ENCODE measurements around the gene RNU7-1. TPM values are rescaled to one million over a fixed set of nuclear protein-coding genes. Genes with fewer than 3 reads are reported as not detected.
A peak's percentile ranks its signal among the peaks of the same experiment; 100 is the strongest.
"Not testable (repeated sequence)": the region's sequence is repeated elsewhere in the genome, so short reads cannot be mapped to it uniquely, and the experiment has no call there.

RNU7-1 gene
- total RNA-seq, result not detected in 2 replicates

DNA sequence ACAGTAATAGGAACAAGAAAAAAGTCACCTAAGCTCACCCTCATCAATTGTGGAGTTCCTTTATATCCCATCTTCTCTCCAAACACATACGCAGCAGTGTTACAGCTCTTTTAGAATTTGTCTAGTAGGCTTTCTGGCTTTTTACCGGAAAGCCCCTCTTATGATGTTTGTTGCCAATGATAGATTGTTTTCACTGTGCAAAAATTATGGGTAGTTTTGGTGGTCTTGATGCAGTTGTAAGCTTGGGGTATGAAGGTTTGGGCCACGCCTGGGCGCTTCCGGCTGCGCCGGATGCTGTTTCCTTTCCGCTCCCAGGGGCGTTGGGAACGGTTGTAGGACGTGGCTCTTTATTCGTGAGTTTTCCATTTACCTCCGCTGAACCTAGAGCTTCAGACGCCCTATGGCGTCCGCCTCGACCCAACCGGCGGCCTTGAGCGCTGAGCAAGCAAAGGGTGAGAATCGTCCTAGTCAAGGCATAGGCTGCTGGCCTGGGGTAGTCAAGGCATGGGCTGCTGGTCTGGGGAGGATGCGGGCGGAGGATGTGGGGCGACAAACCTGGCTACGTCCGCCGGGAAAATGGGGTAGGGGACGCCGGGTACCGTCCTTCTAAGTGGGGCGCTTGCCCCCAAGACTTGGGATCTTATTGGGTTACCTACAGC lies at the start of gene RNU7-1, which contains the start of gene C12orf57:
RNU7-1 (plus strand) TSS at position 95 of the 659 bp plus-strand sequence.
C12orf57 (plus strand) TSS at position 301 of the 659 bp plus-strand sequence; CDS start at position 401, 100 bp downstream.
- H3K27me3 Mint-ChIP-seq, result no peaks in the 10 kb centered on the region
- no peaks in the 10 kb centered on the region for H3K9me3 Mint-ChIP-seq
- H3K4me3 Mint-ChIP-seq, result peak within 1 kb of the TSS; percentile 93
- peaks cover 44% of the 10 kb centered on the region for H3K36me3 Mint-ChIP-seq (ENCODE audit: low read depth)
- H3K27ac Mint-ChIP-seq, result peak within 1 kb of the TSS; percentile 98
- peaks cover 58% of the 10 kb centered on the region for H3K4me1 Mint-ChIP-seq
- DNase-seq, result peak; percentile 93
- intact Hi-C loops (cut with micrococcal nuclease), result loop anchor here (1.0 to 2.0 kb wide), 9 partner anchors 9 to 165 kb away; partner anchors contain the start of genes C1R, C1RL, EMG1 and ENO2

DNA sequence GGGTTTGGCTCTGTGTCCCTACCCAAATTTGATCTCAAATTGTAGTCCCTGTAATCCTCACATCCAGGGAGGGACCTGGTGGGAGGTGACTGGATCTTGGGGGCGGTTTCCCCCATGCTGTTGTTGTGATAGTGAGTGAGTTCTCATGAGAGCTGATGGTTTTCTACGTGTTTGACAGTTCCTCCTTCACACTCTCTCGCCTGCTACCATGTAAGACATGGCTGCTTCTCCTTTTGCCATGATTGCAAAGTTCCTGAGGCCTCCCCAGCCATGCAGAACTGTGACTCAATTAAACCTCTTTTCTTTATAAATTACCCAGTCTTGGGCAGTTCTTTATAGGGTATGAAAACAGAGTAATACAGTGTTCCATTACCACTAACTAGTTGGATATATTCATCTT lies 49.3 kb upstream of the RNU7-1 start:
- intact Hi-C loops (cut with micrococcal nuclease), result no loop called here
- H3K9me3 Mint-ChIP-seq, result no peaks in the 10 kb centered on the region
- DNase-seq, result no peak
- H3K36me3 Mint-ChIP-seq (ENCODE audit: low read depth), result peaks cover 5% of the 10 kb centered on the region
- H3K27ac Mint-ChIP-seq, result no peak overlapping the region
- H3K4me1 Mint-ChIP-seq, result peaks cover 18% of the 10 kb centered on the region
- no peak overlapping the region for H3K4me3 Mint-ChIP-seq
- H3K27me3 Mint-ChIP-seq, result no peaks in the 10 kb centered on the region

DNA sequence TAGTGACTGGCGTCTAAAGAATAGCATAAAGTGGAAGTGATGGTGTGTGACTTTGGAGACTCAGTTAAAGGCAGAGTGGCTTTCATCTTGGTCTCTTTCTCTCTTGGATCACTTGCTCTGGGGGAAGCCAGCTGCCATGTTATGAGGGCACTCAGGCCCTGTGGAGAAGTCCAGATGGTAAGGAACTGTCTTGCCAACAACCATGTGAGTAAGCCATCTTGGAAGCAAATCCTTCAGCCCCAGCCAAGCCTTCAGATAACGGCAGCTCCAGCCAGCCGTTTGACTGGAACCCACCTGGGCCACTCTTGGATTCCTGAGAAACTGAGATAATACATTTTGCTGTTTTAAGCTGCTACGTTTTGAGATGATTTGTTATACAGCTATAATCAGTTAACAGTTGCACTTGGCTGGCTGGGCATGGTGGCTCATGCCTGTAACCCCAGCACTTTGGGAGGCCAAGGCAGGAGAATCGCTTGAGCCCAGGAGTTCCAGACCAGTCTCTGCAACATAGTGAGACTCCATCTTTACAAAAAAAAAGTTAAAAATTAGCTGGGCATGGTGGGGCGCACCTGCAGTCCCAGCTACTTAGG lies 46.7 kb upstream of the RNU7-1 start:
- H3K36me3 Mint-ChIP-seq (ENCODE audit: low read depth), result no peaks in the 10 kb centered on the region
- H3K4me1 Mint-ChIP-seq, result peaks cover 14% of the 10 kb centered on the region
- H3K9me3 Mint-ChIP-seq, result no peaks in the 10 kb centered on the region
- no peaks in the 10 kb centered on the region for H3K27me3 Mint-ChIP-seq
- no peak overlapping the region for H3K27ac Mint-ChIP-seq
- intact Hi-C loops (cut with micrococcal nuclease), result no loop called here
- no peak overlapping the region for H3K4me3 Mint-ChIP-seq
- DNase-seq, result no peak

DNA sequence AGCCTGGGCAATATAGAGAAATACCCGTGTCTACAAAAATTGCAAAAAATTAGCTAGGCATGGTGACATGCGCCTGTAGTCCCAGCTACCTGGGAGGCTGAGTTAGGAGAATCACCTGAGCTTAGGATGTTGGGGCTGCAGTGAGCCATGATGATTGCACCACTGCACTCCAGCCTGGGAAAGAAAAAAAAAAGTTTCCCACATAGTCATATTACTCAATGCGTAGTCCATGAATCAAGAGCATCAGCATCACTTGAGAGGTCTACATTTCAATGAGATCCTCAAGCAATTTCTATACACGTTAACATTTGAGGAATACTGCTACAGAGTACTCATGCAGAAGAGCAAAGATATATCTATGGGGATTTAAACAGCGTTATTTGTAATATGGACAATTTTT lies 44.2 kb upstream of the RNU7-1 start:
- Mint-ChIP-seq H3K9me3 (no peaks in the 10 kb centered on the region), H3K4me3 (no peak overlapping the region), H3K27me3 (no peaks in the 10 kb centered on the region), H3K36me3 (ENCODE audit: low read depth) (no peaks in the 10 kb centered on the region), H3K4me1 (peaks cover 8% of the 10 kb centered on the region), H3K27ac (no peak overlapping the region)
- intact Hi-C loops (cut with micrococcal nuclease), result no loop called here
- no peak for DNase-seq

DNA sequence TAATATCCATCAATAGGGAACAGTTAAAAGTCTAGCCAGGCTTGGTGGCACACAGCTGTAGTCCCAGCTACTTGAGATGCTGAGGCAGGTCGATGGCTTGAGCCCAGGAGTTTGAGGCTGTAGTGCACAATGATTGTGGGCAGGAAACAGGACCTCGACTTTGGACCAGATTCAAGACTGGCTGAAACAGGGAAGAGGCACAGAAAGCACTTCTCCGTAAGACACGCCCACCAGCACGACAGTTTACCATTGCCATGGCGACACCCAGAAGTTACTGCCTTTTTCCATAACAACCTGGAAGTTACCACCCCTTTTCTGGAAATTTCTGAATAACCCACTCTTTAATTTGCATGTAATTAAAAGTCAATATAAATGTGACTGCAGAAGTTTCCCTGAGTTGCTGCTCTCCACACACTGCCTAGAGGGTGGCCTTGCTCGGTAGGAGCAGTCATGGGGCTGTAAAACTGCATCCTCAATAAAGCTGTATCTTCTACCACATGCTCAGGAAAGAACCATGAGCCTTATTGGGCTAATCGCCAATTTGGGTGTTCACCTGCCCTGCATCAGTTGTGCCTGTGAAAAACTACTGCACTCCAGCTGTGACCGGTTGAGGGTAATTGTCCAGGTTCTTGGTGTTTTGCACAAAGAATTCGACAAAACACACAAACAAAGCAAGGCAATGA lies 43.6 kb upstream of the RNU7-1 start:
- no peaks in the 10 kb centered on the region for H3K36me3 Mint-ChIP-seq (ENCODE audit: low read depth)
- peak; percentile 71 for DNase-seq
- intact Hi-C loops (cut with micrococcal nuclease), result no loop called here
- H3K27ac Mint-ChIP-seq, result no peak overlapping the region
- no peaks in the 10 kb centered on the region for H3K27me3 Mint-ChIP-seq
- no peak overlapping the region for H3K4me3 Mint-ChIP-seq
- peaks cover 8% of the 10 kb centered on the region for H3K4me1 Mint-ChIP-seq
- H3K9me3 Mint-ChIP-seq, result no peaks in the 10 kb centered on the region

DNA sequence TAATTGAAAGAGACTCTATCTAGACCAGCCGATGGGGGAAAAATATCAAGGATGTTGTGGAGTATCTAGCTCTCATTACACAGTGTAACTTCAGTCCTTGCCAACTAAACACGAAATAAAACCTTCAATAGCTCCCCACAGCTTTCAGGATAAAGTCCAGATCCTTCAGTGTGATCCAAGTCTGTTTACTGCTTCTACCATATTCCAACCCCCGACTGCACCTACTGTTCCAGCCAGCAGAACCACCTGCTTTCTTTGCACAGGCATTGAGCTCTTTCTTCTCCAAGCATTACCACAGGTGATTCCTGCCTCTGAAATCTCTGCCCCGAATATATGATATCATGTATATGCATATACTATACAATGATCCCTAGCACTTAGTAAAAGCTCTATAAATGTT lies 41.2 kb upstream of the RNU7-1 start:
- intact Hi-C loops (cut with micrococcal nuclease), result no loop called here
- DNase-seq, result no peak
- H3K27ac Mint-ChIP-seq, result no peak overlapping the region

DNA sequence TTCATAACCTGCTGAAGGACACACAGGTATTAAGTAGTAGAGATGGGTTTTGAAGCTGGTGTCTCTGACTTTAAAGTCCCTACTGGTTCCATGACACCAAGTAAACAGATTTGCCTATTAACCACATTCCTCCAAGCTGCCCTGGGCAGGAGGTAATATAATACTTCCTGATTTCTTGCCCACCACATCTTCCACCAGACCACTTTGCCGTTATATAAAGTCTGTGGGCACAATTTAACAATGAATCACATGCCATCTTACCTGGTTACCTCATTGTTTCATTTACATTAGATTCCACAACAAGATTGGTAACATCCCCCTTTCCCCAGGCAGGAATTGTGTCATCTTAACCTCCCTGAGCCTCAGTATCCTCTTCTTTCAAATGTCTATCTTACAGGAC lies 39.9 kb upstream of the RNU7-1 start:
- intact Hi-C loops (cut with micrococcal nuclease), result loop anchor here (1.0 kb wide), 3 partner anchors 12 to 30 kb away; partner anchors contain the start of gene SPSB2
- Mint-ChIP-seq H3K27ac (no peak overlapping the region), H3K9me3 (no peaks in the 10 kb centered on the region), H3K4me3 (no peak overlapping the region), H3K27me3 (peaks cover 2% of the 10 kb centered on the region), H3K4me1 (peaks cover 8% of the 10 kb centered on the region), H3K36me3 (ENCODE audit: low read depth) (no peaks in the 10 kb centered on the region)
- no peak for DNase-seq

More for the DNA sequence above, 41.2 kb upstream of the RNU7-1 start:
- H3K36me3 Mint-ChIP-seq (ENCODE audit: low read depth), result no peaks in the 10 kb centered on the region
- H3K4me3 Mint-ChIP-seq, result no peak overlapping the region
- H3K4me1 Mint-ChIP-seq, result peaks cover 8% of the 10 kb centered on the region
- H3K9me3 Mint-ChIP-seq, result no peaks in the 10 kb centered on the region
- no peaks in the 10 kb centered on the region for H3K27me3 Mint-ChIP-seq

DNA sequence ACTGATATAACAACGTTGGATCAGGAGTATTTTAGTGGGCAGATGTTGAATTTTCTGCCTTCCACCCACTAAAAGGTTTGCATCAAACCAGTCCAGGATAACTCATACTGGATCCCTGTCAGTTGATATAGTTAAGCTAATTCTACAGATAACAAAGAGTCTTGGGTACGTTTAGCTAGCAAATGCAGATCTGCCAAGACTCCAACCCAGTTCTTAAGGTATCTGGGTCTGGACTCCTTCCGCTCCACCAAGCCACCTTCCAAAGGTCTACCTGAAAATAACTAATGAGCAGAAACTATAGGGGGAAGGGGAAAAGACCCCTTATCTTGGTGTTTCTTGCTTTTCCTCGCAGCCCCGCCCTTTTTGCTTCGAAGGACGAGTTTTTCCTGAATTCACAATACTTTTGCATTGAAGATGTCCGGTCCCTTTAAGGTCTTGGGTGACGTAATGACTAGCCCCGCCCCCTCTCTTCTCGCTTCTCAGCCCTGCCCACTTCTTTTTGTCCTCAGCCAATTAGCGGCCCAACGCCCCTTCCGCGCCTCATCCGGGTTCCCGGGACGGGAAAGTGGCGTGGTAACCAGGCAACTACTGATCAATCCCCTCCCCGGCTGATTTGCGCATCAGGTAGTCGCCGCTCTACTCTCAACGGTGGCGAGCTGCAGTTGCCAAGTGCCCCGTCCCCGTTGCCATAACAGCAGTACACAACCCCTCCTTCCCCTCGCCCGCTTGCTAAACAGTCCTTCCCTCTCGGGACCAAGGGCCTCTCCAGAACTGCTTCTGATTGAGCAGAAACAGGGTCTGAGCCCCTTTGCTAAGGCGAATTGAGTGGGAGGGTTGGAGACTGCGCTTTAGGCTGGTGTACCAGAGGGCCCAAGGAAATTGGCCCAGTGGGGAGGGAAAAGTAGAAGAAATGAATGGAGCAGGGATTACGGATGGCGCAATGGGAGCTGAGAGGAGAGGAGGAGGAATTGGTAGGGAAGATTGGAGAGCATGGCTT lies 39.0 kb upstream of the RNU7-1 start, which contains the start of gene LRRC23:
LRRC23 (plus strand) TSS at position 543 of the 997 bp plus-strand sequence. CDS start 812 bp downstream, outside the sequence.
- Mint-ChIP-seq H3K9me3 (no peaks in the 10 kb centered on the region), H3K27ac (peak within 1 kb of the TSS; percentile 17), H3K4me3 (no peak within 1 kb of the TSS), H3K4me1 (peaks cover 6% of the 10 kb centered on the region), H3K36me3 (ENCODE audit: low read depth) (no peaks in the 10 kb centered on the region), H3K27me3 (peaks cover 2% of the 10 kb centered on the region)
- intact Hi-C loops (cut with micrococcal nuclease), result loop anchor here (1.0 kb wide), 3 partner anchors 13 to 31 kb away; partner anchors contain the start of gene SPSB2
- DNase-seq, result peak; percentile 100

DNA sequence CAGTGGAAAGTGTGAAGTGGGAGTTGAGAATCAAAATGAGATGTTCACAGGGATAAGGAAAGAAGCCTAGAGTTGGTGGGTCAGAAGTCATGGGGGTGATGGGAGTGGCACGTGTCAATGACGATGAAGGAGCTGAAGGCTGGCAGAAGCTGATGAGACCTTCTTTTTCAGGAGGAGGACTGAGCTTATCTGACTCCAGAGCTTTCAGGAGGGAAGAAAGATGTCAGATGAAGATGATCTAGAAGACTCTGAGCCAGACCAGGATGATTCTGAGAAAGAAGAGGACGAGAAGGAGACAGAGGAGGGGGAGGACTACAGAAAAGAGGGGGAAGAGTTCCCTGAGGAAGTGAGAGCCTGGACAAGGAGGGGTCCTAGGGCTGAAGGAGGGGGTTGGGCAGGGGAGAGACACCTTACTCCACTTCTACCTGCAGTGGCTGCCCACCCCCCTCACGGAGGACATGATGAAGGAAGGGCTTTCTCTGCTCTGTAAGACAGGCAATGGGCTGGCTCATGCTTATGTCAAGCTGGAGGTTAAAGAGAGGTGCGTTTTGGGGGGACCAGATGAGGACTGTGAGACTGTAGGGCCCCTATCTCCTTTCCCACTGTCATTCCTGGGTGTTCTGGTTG lies 38.1 kb upstream of the RNU7-1 start:
- H3K27me3 Mint-ChIP-seq, result peaks cover 2% of the 10 kb centered on the region

DNA sequence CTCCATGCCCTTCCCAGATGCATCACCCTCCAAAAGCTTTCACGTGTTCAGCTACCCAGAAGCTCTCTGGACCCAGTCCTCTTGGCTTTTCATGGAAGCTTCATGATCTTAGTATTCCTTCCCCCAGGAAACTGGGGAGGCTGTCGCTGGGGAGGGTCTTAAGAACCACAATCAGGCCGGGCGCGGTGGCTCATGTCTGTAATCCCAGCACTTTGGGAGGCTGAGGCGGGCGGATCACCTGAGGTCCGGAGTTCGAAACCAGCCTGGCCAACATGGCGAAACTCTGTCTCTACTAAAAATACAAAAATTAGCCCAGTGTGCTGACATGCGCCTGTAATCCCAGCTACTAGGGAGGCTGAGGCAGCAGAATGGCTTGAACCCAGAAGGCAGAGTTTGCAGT lies 35.5 kb upstream of the RNU7-1 start:
- H3K4me1 Mint-ChIP-seq; intact Hi-C loops (cut with micrococcal nuclease); H3K36me3 Mint-ChIP-seq (ENCODE audit: low read depth); DNase-seq; H3K27ac Mint-ChIP-seq; H3K27me3 Mint-ChIP-seq; H3K4me3 Mint-ChIP-seq; H3K9me3 Mint-ChIP-seq: not testable (repeated sequence)

More for the DNA sequence above, 38.1 kb upstream of the RNU7-1 start:
- no peak overlapping the region for H3K27ac Mint-ChIP-seq
- no peak for DNase-seq
- H3K9me3 Mint-ChIP-seq, result no peaks in the 10 kb centered on the region
- H3K4me3 Mint-ChIP-seq, result no peak overlapping the region
- H3K36me3 Mint-ChIP-seq (ENCODE audit: low read depth), result no peaks in the 10 kb centered on the region
- intact Hi-C loops (cut with micrococcal nuclease), result no loop called here
- H3K4me1 Mint-ChIP-seq, result no peaks in the 10 kb centered on the region

DNA sequence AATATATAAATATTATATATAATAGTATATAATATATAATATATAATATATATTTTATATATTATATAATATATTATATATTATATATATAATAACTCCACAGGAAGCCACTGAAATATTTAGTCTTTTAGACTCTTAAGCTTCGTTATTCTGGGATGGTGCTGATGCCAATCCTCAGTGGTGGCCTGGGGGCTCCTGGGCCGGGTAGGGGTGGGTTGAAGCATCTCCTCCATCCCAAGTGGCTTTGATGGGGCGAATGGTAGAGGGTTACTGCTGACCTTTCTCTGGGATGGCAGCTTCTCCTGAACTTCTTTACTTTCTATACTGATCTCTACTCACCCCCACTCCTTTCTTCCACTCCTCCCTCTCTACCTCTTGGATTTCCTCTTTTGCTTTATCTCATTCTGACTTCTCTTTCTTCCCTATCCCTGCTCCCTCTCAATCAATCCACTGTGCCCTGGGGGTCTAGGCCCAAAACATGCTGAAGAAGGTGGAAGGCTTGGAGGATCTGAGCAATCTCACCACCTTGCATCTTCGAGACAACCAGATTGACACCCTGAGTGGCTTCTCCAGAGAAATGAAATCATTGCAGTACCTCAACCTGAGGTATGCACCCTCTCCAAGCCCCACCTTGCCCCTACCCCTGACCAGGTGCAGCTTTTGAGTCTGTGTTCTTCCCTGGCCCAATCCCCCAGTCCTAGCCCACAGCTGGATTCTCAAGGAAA lies 34.0 kb upstream of the RNU7-1 start:
- Mint-ChIP-seq H3K36me3 (ENCODE audit: low read depth) (no peaks in the 10 kb centered on the region), H3K4me1 (peaks cover 11% of the 10 kb centered on the region), H3K27ac (no peak overlapping the region), H3K27me3 (peaks cover 2% of the 10 kb centered on the region), H3K4me3 (no peak overlapping the region), H3K9me3 (no peaks in the 10 kb centered on the region)
- DNase-seq, result peak; percentile 65
- intact Hi-C loops (cut with micrococcal nuclease), result no loop called here

DNA sequence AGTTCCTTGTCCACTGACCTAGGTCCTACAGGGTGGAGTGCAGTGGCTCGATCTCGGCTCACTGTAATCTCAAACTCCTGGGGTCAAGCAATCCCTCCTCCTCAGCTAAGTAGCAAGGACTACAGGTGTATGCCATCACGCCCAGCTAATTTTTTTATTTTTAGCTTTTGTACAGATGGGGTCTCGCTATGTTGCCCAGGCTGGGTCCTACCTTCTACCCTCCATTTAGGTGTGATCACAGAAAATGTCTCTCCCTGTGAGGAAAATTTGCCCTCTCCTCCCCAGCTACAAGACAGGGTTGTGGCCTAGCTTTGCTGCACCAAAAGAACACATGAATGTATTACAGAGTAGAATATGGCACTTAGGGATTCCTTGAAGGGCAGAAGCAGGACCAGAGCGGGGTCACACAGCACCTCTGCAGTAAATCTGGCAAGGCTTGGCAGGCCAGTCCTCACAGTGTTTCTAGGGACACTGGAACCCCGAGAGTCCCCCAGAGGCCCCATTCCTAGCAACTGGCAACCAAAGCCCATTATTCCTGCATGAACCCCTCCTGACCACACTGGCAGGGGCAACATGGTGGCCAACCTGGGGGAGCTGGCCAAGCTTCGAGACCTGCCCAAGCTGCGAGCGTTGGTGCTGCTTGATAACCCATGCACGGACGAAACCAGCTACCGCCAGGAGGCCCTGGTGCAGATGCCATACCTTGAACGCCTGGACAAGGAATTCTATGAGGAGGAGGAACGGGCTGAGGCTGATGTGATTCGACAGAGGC lies 31.3 kb upstream of the RNU7-1 start:
- H3K27me3 Mint-ChIP-seq, result peaks cover 2% of the 10 kb centered on the region
- DNase-seq, result no peak
- H3K4me1 Mint-ChIP-seq, result peaks cover 33% of the 10 kb centered on the region
- H3K27ac Mint-ChIP-seq, result peak overlapping the region; percentile 60
- peak overlapping the region; percentile 99 for H3K4me3 Mint-ChIP-seq
- H3K36me3 Mint-ChIP-seq (ENCODE audit: low read depth), result peaks cover 16% of the 10 kb centered on the region
- H3K9me3 Mint-ChIP-seq, result no peaks in the 10 kb centered on the region
- intact Hi-C loops (cut with micrococcal nuclease), result no loop called here
